ENCODE results near the gene SAG. TPM values are rescaled to one million over a fixed set of nuclear protein-coding genes. Genes with fewer than 3 reads are reported as not detected.

Gene SAG
- total and polyA plus RNA-seq, 9 of the 15 experiments (the other 6 are each of a cell fraction or from before 2014, with no cell fraction given), result 0.04 to 0.64 (median 0.31) TPM; not detected in 5

GRCh38 chr2:233379034-233379433 is 71.4 kb downstream of the SAG start:
- WGBS (ENCODE audit: insufficient coverage, low coverage, missing lambda C conversion rate), result 38% methylated on average over 4 of the region's 6 CpGs
- peaks cover 10% of the 10 kb centered on the region for H3K79me2 ChIP-seq (ENCODE audit: control insufficient read depth, insufficient read depth, low read length)
- in situ Hi-C loops (cut with MboI), result no loop called here

More at GRCh38 chr2:233379034-233379433, 71.4 kb downstream of the SAG start:
- FAIRE-seq, result no peak
- no peak overlapping the region for H3K4me3 ChIP-seq
- no peak overlapping the region for H3K4me2 ChIP-seq (ENCODE audit: insufficient read depth, low read length)
- H3K36me3 ChIP-seq (ENCODE audit: control insufficient read depth, insufficient read depth, low read length), result 0 out of 3 replicates have a peak, but pooled peaks cover 5% of the 10 kb centered on the region
- peak; percentile 75 for TF ChIP-seq ZFP36 (IDR thresholded peaks at IDR 0.05; ENCODE audit: low read depth, low read length, partially characterized antibody)
- TF ChIP-seq, protein P1, sequence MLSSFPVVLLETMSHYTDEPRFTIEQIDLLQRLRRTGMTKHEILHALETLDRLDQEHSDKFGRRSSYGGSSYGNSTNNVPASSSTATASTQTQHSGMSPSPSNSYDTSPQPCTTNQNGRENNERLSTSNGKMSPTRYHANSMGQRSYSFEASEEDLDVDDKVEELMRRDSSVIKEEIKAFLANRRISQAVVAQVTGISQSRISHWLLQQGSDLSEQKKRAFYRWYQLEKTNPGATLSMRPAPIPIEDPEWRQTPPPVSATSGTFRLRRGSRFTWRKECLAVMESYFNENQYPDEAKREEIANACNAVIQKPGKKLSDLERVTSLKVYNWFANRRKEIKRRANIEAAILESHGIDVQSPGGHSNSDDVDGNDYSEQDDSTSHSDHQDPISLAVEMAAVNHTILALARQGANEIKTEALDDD (IDR thresholded peaks at IDR 0.05), result 0 out of 2 replicates have a peak, but pooled peaks have one; percentile 17
- no peak for TF ChIP-seq RBM25 (IDR thresholded peaks at IDR 0.05; ENCODE audit: low read depth, low read length, severe bottlenecking)
- no peak for TF ChIP-seq PRMT5 (CRISPR knock-in tag; IDR thresholded peaks at IDR 0.05)
- no peak for TF ChIP-seq ZNF133 (CRISPR knock-in tag; IDR thresholded peaks at IDR 0.05)
- no peak for TF ChIP-seq SAP30 (IDR thresholded peaks at IDR 0.05; ENCODE audit: borderline replicate concordance, insufficient read depth, low read depth, low read length, poor library complexity, severe bottlenecking)
- TF ChIP-seq ZNF717 (CRISPR knock-in tag; IDR thresholded peaks at IDR 0.05), result no peak
- peak; percentile 37 for TF ChIP-seq CBFA2T3 (IDR thresholded peaks at IDR 0.05)
- no peak for TF ChIP-seq ZNF584 (CRISPR knock-in tag; IDR thresholded peaks at IDR 0.05; ENCODE audit: low read depth)
- TF ChIP-seq, protein P2, sequence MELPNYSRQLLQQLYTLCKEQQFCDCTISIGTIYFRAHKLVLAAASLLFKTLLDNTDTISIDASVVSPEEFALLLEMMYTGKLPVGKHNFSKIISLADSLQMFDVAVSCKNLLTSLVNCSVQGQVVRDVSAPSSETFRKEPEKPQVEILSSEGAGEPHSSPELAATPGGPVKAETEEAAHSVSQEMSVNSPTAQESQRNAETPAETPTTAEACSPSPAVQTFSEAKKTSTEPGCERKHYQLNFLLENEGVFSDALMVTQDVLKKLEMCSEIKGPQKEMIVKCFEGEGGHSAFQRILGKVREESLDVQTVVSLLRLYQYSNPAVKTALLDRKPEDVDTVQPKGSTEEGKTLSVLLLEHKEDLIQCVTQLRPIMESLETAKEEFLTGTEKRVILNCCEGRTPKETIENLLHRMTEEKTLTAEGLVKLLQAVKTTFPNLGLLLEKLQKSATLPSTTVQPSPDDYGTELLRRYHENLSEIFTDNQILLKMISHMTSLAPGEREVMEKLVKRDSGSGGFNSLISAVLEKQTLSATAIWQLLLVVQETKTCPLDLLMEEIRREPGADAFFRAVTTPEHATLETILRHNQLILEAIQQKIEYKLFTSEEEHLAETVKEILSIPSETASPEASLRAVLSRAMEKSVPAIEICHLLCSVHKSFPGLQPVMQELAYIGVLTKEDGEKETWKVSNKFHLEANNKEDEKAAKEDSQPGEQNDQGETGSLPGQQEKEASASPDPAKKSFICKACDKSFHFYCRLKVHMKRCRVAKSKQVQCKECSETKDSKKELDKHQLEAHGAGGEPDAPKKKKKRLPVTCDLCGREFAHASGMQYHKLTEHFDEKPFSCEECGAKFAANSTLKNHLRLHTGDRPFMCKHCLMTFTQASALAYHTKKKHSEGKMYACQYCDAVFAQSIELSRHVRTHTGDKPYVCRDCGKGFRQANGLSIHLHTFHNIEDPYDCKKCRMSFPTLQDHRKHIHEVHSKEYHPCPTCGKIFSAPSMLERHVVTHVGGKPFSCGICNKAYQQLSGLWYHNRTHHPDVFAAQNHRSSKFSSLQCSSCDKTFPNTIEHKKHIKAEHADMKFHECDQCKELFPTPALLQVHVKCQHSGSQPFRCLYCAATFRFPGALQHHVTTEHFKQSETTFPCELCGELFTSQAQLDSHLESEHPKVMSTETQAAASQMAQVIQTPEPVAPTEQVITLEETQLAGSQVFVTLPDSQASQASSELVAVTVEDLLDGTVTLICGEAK (IDR thresholded peaks at IDR 0.05), result no peak
- TF ChIP-seq, protein P2 (CRISPR knock-in tag; IDR thresholded peaks at IDR 0.05), result no peak
- no peak for TF ChIP-seq POLR3A (IDR thresholded peaks at IDR 0.05; ENCODE audit: borderline replicate concordance, extremely low read depth, insufficient read depth, insufficient read length)
- TF ChIP-seq TRIM28 (IDR thresholded peaks at IDR 0.05), result no peak
- TF ChIP-seq LCOR (CRISPR knock-in tag; IDR thresholded peaks at IDR 0.05), result no peak
- no peak for TF ChIP-seq SMARCA4 (IDR thresholded peaks at IDR 0.05)
- H3K9me3 ChIP-seq (replicated peaks; ENCODE audit: control insufficient read depth, insufficient read depth, low read depth, low read length), result no peaks in the 10 kb centered on the region
- H3K9me1 ChIP-seq (ENCODE audit: control insufficient read depth, insufficient read depth, low read length), result no peaks in the 10 kb centered on the region
- CTCF ChIA-PET (ENCODE audit: low intra/inter-chr PET ratio), result no interaction called here
- POLR2A ChIA-PET, result interaction anchor here (0.7 to 1.4 kb wide), 3 partner anchors 8 to 18 kb away, joined by 3 to 4 read pairs (median 3); no protein-coding TSS in a partner anchor
- no peak overlapping the region for H3K27ac ChIP-seq (ENCODE audit: extremely low read depth, low read depth, low read length)
- H3K27me3 ChIP-seq (ENCODE audit: control insufficient read depth in 2 of 2, insufficient read depth in 2 of 2, low read length in 2 of 2), result no peaks in the 10 kb centered on the region
- intact Hi-C loops (cut with micrococcal nuclease), result no loop called here
- H3K4me1 ChIP-seq (replicated peaks in 1 of 2; ENCODE audit: control insufficient read depth in 2 of 2, insufficient read depth in 2 of 2, low read length in 2 of 2), result peaks cover 0 to 5% of the 10 kb centered on the region in 2 experiments; a peak in 4 of 5 replicates
- H3K9ac ChIP-seq (ENCODE audit: insufficient read depth in 1 of 2, low read depth in 2 of 2, low read length in 2 of 2), result no peak overlapping the region
- H2AFZ ChIP-seq (ENCODE audit: low read depth, low read length), result no peak overlapping the region
- no peak for ATAC-seq
- H4K20me1 ChIP-seq (replicated peaks; ENCODE audit: control insufficient read depth, insufficient read depth, low read length), result 0 out of 2 replicates have a peak, but pooled peaks cover 5% of the 10 kb centered on the region
- no TSS peak for BruUV-seq (replicated peaks)
- no peak for DNase-seq (ENCODE audit: extremely low read depth in 1 of 4, low spot score in 3 of 4)
